SJSA1 (cell line): Measurements from ENCODE around the gene MYBL2. TPM values are rescaled to one million over a fixed set of nuclear protein-coding genes. Genes with fewer than 3 reads are reported as not detected.

ENCODE experiments used
- DNase-seq, 2 experiments: peaks; one replicate each; pipeline ENCODE4 v3.0.0-alpha.2; 2015 to 2020; ENCODE audit warnings: low spot score in 2 of 2, low read depth in 1 of 2
- H3K27ac ChIP-seq: fragments of 250-450 bp; sonication (Bioruptor Pico); 2 replicates; pipeline ENCODE4 v1.5.1; 2020; ENCODE audit warnings: mild to moderate bottlenecking, moderate library complexity
- H3K27me3 ChIP-seq: fragments of 250-450 bp; sonication (Bioruptor Pico); replicated peaks from 2 replicates; pipeline ENCODE4 v1.5.1; 2020; ENCODE audit warnings: mild to moderate bottlenecking, moderate library complexity
- H3K36me3 ChIP-seq: fragments of 250-450 bp; sonication (Bioruptor Pico); 2 replicates; pipeline ENCODE4 v1.5.1; 2020; ENCODE audit warnings: mild to moderate bottlenecking
- H3K4me1 ChIP-seq: fragments of 250-450 bp; sonication (Bioruptor Pico); replicated peaks from 2 replicates; pipeline ENCODE4 v1.6.1; 2021; ENCODE audit warnings: mild to moderate bottlenecking
- H3K4me3 ChIP-seq: fragments of 250-450 bp; sonication (Bioruptor Pico); 2 replicates; pipeline ENCODE4 v1.5.1; 2020; ENCODE audit warnings: mild to moderate bottlenecking
- H3K9me3 ChIP-seq: fragments of 250-450 bp; sonication (Bioruptor Pico); replicated peaks from 2 replicates; pipeline ENCODE4 v1.5.1; 2020; ENCODE audit warnings: mild to moderate bottlenecking
- total RNA-seq: library from RNA; depleted of rRNA; stranded (reverse); fragments of >200 nt; shearing (Covaris generic); gene quantifications from 2 replicates; pipeline ENCODE4 v1.2.3, GENCODE V29; 2014

MYBL2 gene
- total RNA-seq, 1 experiment from 2014 or later: 80.8 TPM

- H3K4me3 ChIP-seq: no peak overlapping the region
- DNase-seq: no peak
- H3K4me1 ChIP-seq: 0 out of 2 replicates have a peak, but pooled peaks cover under 1% of the 10 kb centered on the region
- H3K36me3 ChIP-seq: no peaks in the 10 kb centered on the region
- H3K27me3 ChIP-seq: no peaks in the 10 kb centered on the region
- no peak overlapping the region for H3K27ac ChIP-seq
- no peaks in the 10 kb centered on the region for H3K9me3 ChIP-seq
Observed at GRCh38 chr20:43739148-43739749, 72.3 kb downstream of the MYBL2 start.

- Histone ChIP-seq H3K4me1 (0 out of 2 replicates have a peak, but pooled peaks cover 3% of the 10 kb centered on the region), H3K4me3 (no peak overlapping the region), H3K27me3 (no peaks in the 10 kb centered on the region), H3K36me3 (no peaks in the 10 kb centered on the region), H3K9me3 (no peaks in the 10 kb centered on the region), H3K27ac (no peak overlapping the region)
- no peak for DNase-seq
Observed at GRCh38 chr20:43740642-43741041, 73.7 kb downstream of the MYBL2 start.

- H3K4me1 ChIP-seq: peaks cover 3% of the 10 kb centered on the region; the same call in 1 of the 2 replicates
- no peak for DNase-seq
- H3K27ac ChIP-seq: no peak overlapping the region
- H3K36me3 ChIP-seq: no peaks in the 10 kb centered on the region
- H3K27me3 ChIP-seq: no peaks in the 10 kb centered on the region
- no peak overlapping the region for H3K4me3 ChIP-seq
- H3K9me3 ChIP-seq: no peaks in the 10 kb centered on the region
Observed at GRCh38 chr20:43744151-43744611, 77.3 kb downstream of the MYBL2 start.

DNA sequence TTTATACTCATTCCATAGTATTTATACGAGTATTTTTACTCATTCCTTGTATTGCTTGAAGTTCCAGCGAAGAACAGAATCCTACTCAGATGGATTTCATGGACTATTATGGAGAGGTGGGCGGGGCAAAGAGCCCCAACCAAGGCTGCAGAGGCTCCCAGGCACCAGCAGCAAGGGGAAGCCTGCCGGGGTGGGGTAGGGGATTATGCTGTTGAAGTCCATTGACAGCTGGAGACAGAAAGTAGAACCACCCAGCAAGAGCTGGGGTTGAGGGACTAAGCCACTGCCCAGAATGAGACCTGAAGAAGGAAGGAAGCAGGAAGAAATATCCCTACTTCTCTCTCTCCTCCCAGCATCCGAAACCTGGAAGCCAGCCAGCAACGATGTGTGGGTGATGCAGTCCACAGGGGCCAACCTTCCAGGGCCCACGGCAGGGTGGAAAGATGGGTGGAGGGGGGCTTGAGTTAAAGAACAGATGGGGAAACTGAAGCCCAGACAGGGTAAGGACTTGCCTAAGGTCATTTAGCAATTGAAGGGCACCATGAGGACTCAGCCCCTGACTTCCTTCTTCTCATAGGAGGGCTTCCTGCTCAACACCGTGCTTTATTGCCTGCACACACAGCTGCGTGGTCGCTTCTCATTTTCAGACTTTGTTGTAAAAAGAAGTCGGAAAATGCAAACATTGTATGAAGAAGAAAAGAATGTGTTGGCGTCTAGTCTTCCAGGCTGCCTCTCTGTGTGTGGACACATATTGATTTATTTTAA lies 78.2 kb downstream of the MYBL2 start:
- Histone ChIP-seq H3K4me3 (no peak overlapping the region), H3K9me3 (no peaks in the 10 kb centered on the region), H3K27ac (no peak overlapping the region), H3K27me3 (no peaks in the 10 kb centered on the region), H3K36me3 (no peaks in the 10 kb centered on the region), H3K4me1 (peaks cover 10% of the 10 kb centered on the region)
- DNase-seq: no peak

GRCh38 chr20:43746344-43747137 lies 79.6 kb downstream of the MYBL2 start:
- Histone ChIP-seq H3K36me3 (no peaks in the 10 kb centered on the region), H3K4me3 (no peak overlapping the region), H3K4me1 (peaks cover 20% of the 10 kb centered on the region), H3K27me3 (no peaks in the 10 kb centered on the region), H3K27ac (no peak overlapping the region), H3K9me3 (no peaks in the 10 kb centered on the region)
- DNase-seq: no peak

DNA sequence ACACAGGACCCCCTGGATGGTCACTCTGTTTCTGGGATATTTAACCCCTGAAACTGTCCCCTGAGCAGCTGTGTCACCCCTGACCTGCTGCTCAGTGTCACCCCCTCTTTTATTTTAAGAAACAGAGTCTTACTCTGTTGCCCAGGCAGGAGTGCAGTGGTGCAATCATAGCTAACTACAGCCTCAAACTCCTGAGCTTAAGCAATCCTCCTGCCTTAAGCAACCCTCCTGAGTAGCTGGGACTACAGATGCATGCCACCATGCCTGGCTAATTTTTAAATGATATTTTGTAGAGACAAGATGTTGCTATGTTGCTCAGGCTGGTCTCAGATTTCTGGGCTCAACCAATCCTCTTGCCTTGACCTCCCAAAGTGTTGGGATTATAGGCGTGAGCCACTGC lies 81.4 kb downstream of the MYBL2 start:
- Histone ChIP-seq H3K9me3 (no peaks in the 10 kb centered on the region), H3K27ac (no peak overlapping the region), H3K27me3 (no peaks in the 10 kb centered on the region), H3K4me1 (peaks cover 36% of the 10 kb centered on the region), H3K4me3 (no peak overlapping the region), H3K36me3 (no peaks in the 10 kb centered on the region)
- DNase-seq: no peak

GRCh38 chr20:43749734-43750294 lies 82.9 kb downstream of the MYBL2 start:
- Histone ChIP-seq H3K9me3 (no peaks in the 10 kb centered on the region), H3K4me3 (no peak overlapping the region), H3K27ac (no peak overlapping the region), H3K4me1 (peaks cover 32% of the 10 kb centered on the region), H3K27me3 (no peaks in the 10 kb centered on the region), H3K36me3 (no peaks in the 10 kb centered on the region)
- peak; percentile 68 to 85 for DNase-seq

GRCh38 chr20:43750774-43751166 lies 83.9 kb downstream of the MYBL2 start:
- Histone ChIP-seq H3K4me1 (peaks cover 42% of the 10 kb centered on the region), H3K36me3 (no peaks in the 10 kb centered on the region), H3K27ac (no peak overlapping the region), H3K27me3 (no peaks in the 10 kb centered on the region), H3K9me3 (no peaks in the 10 kb centered on the region), H3K4me3 (no peak overlapping the region)
- no peak for DNase-seq

DNA sequence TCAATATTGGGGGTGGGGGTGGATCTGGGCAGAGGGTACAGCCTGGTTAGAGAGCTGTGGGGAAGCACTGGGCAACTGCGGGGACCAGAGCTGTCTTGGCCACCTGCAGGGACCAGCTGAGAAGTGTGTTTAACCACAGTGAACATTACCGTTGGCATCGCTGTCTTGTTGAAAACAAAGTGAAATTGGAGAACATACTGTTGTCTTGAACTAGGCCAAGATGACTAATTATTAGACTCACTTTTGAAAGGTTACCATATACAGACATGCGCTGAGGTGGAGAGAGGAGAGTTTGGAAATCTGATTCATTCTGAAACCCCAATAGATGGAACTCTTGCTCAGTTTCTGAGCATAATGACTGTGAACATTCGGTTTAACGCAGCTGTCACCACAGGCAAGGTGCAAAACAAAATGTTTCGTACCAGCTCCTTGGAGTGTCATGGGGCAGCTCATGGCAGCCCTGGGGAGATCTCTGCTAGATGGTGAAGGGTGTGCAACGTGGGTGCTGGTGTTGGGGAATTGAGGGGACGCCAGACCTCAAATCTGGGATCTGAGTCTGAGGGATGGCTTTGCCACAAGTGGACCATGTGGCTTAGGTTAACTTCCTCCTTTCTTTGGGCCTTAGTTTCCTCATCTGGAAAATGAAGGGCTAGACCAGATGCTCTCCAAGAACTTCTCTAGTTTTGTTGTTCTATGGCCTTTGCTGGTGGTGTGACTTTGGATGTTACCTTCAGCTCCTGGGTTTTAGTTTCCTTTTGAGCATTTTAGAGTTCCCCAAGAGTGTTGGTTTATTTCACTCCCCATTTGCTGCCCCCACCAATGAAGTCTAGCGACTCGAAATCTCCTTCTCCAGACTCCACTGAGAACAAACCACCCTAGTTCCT lies 84.5 kb downstream of the MYBL2 start:
- peak overlapping the region; percentile 29 for H3K27ac ChIP-seq
- H3K27me3 ChIP-seq: no peaks in the 10 kb centered on the region

DNA sequence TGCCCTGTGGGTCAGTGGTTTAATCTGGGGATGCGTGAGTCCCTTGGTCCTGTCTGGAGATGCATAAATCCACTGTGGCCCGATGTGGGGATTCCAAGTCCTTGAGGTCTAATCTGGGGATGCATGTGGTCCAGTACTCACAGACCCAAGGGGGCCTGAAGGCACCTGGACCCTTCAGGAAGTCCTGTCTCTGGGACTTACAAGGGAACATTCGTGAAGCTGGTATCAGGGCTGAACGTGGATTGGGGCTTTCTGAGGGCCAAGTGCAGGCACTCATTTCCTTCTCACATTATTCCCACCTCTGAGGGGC lies 85.1 kb downstream of the MYBL2 start:
- H3K27ac ChIP-seq: peak overlapping the region; percentile 29
- H3K4me3 ChIP-seq: no peak overlapping the region

More for the DNA sequence above, 84.5 kb downstream of the MYBL2 start:
- Histone ChIP-seq H3K4me3 (no peak overlapping the region), H3K36me3 (no peaks in the 10 kb centered on the region), H3K4me1 (peaks cover 48% of the 10 kb centered on the region), H3K9me3 (no peaks in the 10 kb centered on the region)
- DNase-seq: peak in 1 of 2 experiments; percentile 35

DNA sequence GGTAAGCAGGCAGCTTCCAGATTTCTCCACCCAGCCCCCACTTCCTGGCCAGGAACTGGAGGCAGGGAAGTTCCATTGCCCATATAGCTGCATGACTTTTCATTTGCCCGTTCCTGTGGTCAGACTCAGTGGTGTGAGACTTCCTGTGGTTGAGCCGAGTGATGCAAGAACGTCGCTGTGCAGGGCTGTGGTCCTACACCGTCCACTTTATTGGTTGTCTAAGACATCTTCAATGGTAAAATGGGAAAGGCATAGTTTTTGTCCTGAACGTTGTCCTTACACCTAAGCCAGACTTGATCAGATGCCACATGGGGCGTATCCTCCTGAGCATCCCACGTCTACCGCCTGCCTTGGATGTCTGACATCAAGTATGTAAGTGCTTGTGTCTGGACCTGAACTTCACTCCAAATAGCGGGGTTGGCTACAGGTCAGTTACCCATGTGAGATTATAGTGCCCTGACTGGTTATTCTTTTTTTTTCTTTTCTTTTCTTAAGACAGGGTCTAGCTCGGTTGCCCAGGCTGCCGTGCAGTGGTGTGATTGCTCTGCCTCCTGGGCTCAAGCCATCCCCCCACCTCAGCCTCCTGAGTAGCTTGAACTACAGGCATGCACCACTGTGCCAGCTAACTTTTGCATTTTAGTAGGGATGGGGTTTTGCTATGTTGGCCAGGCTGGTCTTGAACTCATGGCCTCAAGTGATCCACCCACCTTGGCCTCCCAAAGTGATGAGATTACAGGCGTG lies 85.8 kb downstream of the MYBL2 start:
- DNase-seq: peak; percentile 53 to 73
- Histone ChIP-seq H3K27me3 (no peaks in the 10 kb centered on the region), H3K9me3 (no peaks in the 10 kb centered on the region), H3K4me3 (no peak overlapping the region), H3K4me1 (peaks cover 48% of the 10 kb centered on the region), H3K27ac (peak overlapping the region; percentile 29), H3K36me3 (no peaks in the 10 kb centered on the region)

More for the DNA sequence above, 85.1 kb downstream of the MYBL2 start:
- no peaks in the 10 kb centered on the region for H3K36me3 ChIP-seq
- no peaks in the 10 kb centered on the region for H3K9me3 ChIP-seq
- no peak for DNase-seq
- no peaks in the 10 kb centered on the region for H3K27me3 ChIP-seq
- peaks cover 48% of the 10 kb centered on the region for H3K4me1 ChIP-seq

DNA sequence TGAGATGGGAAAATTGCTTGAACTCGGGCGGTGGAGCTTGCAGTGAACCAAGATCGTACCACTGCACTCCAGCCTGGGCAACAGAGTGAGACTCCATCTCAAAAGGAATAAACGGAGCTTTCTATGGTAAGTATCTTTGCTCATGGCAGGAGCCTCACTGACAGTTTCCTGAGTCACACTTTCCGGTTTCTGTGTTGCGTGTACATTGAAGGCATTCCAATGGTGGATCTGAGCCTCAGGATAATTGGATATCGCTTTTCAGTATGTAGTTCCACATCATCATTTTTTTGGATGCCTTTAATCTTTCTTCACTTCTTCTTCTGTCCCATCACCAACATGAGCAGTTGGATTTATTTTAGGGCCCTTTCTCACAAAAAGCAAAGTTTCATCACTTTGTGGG lies 88.5 kb downstream of the MYBL2 start:
- Histone ChIP-seq H3K27me3 (no peaks in the 10 kb centered on the region), H3K9me3 (no peaks in the 10 kb centered on the region), H3K4me3 (no peak overlapping the region), H3K4me1 (peaks cover 40% of the 10 kb centered on the region), H3K27ac (peak overlapping the region; percentile 50), H3K36me3 (no peaks in the 10 kb centered on the region)
- peak in 1 of 2 experiments; percentile 33 for DNase-seq
